Omental fat pad (tissue), 4 donors: Measurements from ENCODE around the gene PDE8A. TPM values are rescaled to one million over a fixed set of nuclear protein-coding genes. Genes with fewer than 3 reads are reported as not detected.

Source experiments
- ATAC-seq: fragments of 150-250 bp; one replicate; pipeline ENCODE4 v1.9.1; 2016; ENCODE audit warnings: mild to moderate bottlenecking, moderate library complexity; ENCODE audit not compliant: low FRiP score
- DNase-seq: peaks from one replicate; pipeline ENCODE4 v3.0.0-alpha.2; 2019; ENCODE audit warnings: low spot score
- CTCF ChIP-seq, 3 donors: fragments of 450-650 bp; IDR thresholded peaks; one replicate each; pipeline ENCODE4 v1.5.1; 2016 to 2017; ENCODE audit warnings: antibody characterized with exemption in 3 of 3, mild to moderate bottlenecking in 3 of 3, moderate library complexity in 2 of 3
- total RNA-seq, 4 donors: library from RNA; depleted of rRNA; stranded (reverse); fragments of >200 nt; gene quantifications; one replicate each; pipeline ENCODE4 v1.1.0, GENCODE V29; 2016

Gene PDE8A
- total RNA-seq, 4 donors from 2014 or later = 61.0 to 86.5 (median 79.0) TPM

DNA sequence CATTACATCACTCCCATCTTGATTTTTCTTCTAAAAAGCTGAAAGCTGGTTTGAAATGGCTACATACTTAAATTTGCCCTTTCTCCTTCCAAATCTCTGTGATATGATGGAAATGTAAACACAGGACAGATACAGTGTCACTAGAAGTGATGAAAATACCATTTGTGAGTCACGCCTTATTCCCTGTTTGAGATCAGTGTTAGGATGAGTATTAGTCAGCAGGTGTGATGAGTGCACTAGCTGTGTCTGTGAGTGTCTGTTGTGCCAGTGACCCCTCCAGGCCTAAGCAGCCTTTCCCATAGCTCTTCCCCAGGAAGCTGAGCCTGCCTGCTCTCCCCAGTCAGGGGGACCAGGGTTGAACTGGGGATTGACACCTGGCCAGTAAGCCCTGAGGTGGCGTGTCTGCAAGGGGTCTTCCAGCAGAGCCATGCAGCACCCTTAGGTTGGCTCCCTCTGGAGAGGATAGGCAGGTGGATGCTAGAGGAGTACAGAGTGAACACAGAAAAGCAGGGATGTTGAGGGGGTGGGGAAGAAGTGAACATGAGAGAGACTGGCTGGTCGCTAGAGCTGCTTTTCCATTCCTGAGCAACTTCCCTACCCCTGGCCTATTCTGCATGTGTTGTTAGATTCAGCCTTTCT is 92.0 kb downstream of the PDE8A start:
- DNase-seq (no peak), ATAC-seq (no peak)
- TF ChIP-seq CTCF (IDR thresholded peaks at IDR 0.05) = no peak

DNA sequence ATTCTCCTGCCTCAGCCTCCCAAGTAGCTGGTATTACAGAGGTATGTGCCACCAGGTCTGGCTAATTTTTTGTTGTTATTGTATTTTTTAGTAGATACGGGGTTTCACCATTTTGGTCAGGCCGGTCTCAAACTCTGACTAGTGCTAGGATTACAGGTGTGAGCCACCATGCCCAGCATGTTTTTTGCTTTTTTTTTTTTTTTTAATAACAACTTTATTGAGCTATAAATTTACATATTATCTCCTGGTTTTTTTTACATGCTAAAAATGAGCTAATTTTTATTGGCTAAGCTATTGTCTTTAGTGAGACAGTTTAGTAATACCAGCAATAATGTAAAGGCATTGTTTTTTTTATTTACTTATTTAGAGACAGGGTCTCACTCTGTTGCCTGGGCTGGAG is 105.2 kb downstream of the PDE8A start:
- TF ChIP-seq CTCF (IDR thresholded peaks at IDR 0.05) = no peak
- ATAC-seq (no peak), DNase-seq (no peak)

- no peak for DNase-seq
- no peak for TF ChIP-seq CTCF (IDR thresholded peaks at IDR 0.05)
- no peak for ATAC-seq
These were observed 106.6 kb downstream of the PDE8A start for GRCh38 chr15:85088300-85088699.

DNA sequence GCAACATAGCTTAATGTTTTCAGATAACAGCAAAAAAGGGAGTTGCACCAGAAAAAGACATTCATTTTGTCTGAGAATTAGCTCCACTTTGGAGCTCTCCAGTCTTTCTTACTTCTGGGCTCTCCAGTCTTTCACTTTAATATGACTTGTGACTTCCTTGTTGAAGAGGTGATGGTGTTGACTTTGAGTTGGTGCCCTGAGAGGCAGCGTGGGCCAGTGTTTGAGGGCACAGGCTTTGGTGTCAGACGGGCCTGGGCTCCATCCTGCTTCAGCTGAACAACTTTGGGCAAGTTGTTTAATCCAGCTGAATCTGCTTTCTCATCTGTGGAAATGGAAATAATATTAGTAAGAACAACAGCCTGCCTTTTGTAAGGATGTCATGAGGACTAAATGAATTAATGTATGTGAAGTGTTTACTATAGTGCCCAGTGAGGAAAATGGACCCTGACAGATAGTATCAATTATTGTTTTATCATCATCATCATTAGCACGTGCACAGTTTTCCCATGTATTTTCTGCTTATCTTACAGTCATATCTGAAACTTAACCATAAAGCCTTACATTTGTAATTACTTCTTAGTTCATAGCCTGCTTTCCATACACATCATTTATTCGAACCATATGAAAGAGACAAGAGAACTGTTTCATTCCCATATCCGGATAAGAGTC is 108.4 kb downstream of the PDE8A start:
- no peak for TF ChIP-seq CTCF (IDR thresholded peaks at IDR 0.05)
- ATAC-seq (no peak), DNase-seq (no peak)

- TF ChIP-seq CTCF (IDR thresholded peaks at IDR 0.05) = no peak
- DNase-seq (no peak), ATAC-seq (no peak)
These were observed 110.3 kb downstream of the PDE8A start for GRCh38 chr15:85091990-85092389.

DNA sequence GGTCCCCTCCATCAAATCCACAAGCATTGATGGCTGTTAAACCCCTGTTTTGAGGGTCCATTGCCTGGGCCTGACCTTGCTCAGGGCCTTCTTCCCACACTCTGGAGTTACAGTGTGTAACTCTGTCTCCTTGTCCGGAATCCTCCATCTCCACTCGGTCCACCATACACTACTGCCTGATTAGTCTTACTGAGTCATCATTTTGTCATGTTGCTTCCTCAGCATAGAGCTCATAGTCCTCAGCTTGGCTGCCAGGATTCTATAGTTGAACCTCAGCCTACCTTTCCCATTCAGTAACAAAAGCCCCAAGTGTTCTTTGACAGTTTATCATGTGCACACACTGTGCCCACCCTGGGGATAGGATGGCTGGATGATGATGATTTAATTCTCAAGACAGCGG is 113.0 kb downstream of the PDE8A start:
- DNase-seq = no peak
- no peak for TF ChIP-seq CTCF (IDR thresholded peaks at IDR 0.05)
- ATAC-seq = no peak

- no peak for DNase-seq
These were observed 113.9 kb downstream of the PDE8A start for GRCh38 chr15:85095566-85095965.

More at GRCh38 chr15:85095566-85095965, 113.9 kb downstream of the PDE8A start:
- TF ChIP-seq CTCF (IDR thresholded peaks at IDR 0.05) = no peak
- no peak for ATAC-seq
